Fibroblast of lung (primary cell): ENCODE results near the gene CENPB. TPM values are rescaled to one million over a fixed set of nuclear protein-coding genes. Genes with fewer than 3 reads are reported as not detected.

Source experiments
- DNase-seq, 2 donors: peaks; one replicate each; pipeline versions ENCODE4 v3.0.0 to v3.0.0-alpha.2; 2010; ENCODE audit warnings: low read depth in 2 of 2
- H2AFZ ChIP-seq: 2 replicates; pipeline ENCODE4 v1.5.1; 2012; ENCODE audit warnings: low read length, control low read depth, inconsistent platforms
- H3K27ac ChIP-seq: 2 replicates; pipeline ENCODE4 v1.5.1; 2011; ENCODE audit warnings: low read length, control low read depth; ENCODE audit not compliant: insufficient read depth
- H3K27me3 ChIP-seq: 2 replicates; pipeline ENCODE4 v1.5.1; 2011; ENCODE audit warnings: mild to moderate bottlenecking, low read length; ENCODE audit not compliant: control insufficient read depth, insufficient read depth
- H3K36me3 ChIP-seq: 2 replicates; pipeline ENCODE4 v1.5.1; 2011; ENCODE audit warnings: low read length; ENCODE audit not compliant: control insufficient read depth, insufficient read depth
- H3K4me1 ChIP-seq: 2 replicates; pipeline ENCODE4 v1.5.1; 2011; ENCODE audit warnings: low read length; ENCODE audit not compliant: control insufficient read depth, insufficient read depth; ENCODE audit errors: extremely low read depth
- H3K4me2 ChIP-seq: 2 replicates; pipeline ENCODE4 v1.5.1; 2011; ENCODE audit warnings: low read length, control low read depth; ENCODE audit not compliant: insufficient read depth; ENCODE audit errors: extremely low read depth
- H3K4me3 ChIP-seq, 4 experiments: fragments of 200-600 bp in 1 of 4; sonication (generic) in 1 of 4; replicated peaks in 1 of 4; 2 replicates each; pipeline ENCODE4 v1.5.1; 2011 to 2016; ENCODE audit warnings: low read length in 4 of 4, low read depth in 3 of 4, mild to moderate bottlenecking in 3 of 4, control low read depth in 2 of 4, inconsistent platforms in 1 of 4, mixed read lengths in 1 of 4; ENCODE audit not compliant: insufficient read depth in 1 of 4; ENCODE audit errors: control extremely low read depth in 1 of 4
- H3K79me2 ChIP-seq: 2 replicates; pipeline ENCODE4 v1.5.1; 2012; ENCODE audit warnings: mild to moderate bottlenecking, low read length, inconsistent platforms; ENCODE audit not compliant: control insufficient read depth, insufficient read depth
- H3K9ac ChIP-seq: 2 replicates; pipeline ENCODE4 v1.5.1; 2011; ENCODE audit warnings: mild to moderate bottlenecking, low read length, control low read depth; ENCODE audit not compliant: insufficient read depth
- H3K9me3 ChIP-seq: 2 replicates; pipeline ENCODE4 v1.5.1; 2012; ENCODE audit warnings: low read depth, low read length; ENCODE audit not compliant: control insufficient read depth, insufficient read depth
- H4K20me1 ChIP-seq: 2 replicates; pipeline ENCODE4 v1.5.1; 2011; ENCODE audit warnings: low read length; ENCODE audit not compliant: control insufficient read depth, insufficient read depth; ENCODE audit errors: extremely low read depth
- EZH2 ChIP-seq: IDR thresholded peaks from 2 replicates; pipeline ENCODE4 v1.5.1; 2012; ENCODE audit warnings: low read length, control low read depth, mild to moderate bottlenecking; ENCODE audit errors: missing control alignments
- polyA plus RNA-seq, 2 donors: library from polyadenylated mRNA; depleted of rRNA in 1 of 2; stranded (reverse) in 1 of 2; unstranded in 1 of 2; fragments of >200 nt; gene quantifications; 2 replicates each; pipeline ENCODE4 v1.2.1, GENCODE V29; 2011 to 2012; ENCODE audit warnings: missing spikeins in 1 of 2
- total RNA-seq: library from RNA; depleted of rRNA; stranded (reverse); fragments of >200 nt; gene quantifications from 2 replicates; pipeline ENCODE4 v1.2.1, GENCODE V29; 2014
- TF ChIP-seq, protein P1 (sequence below), 2 donors: IDR thresholded peaks in 1 of 2; conservative IDR thresholded peaks in 1 of 2; 1 replicate in 1 of 2; 2 replicates in 1 of 2; pipeline ENCODE4 v1.5.1; 2011 to 2012; ENCODE audit warnings: low read length in 2 of 2, control low read depth in 1 of 2, inconsistent platforms in 1 of 2, low read depth in 1 of 2, mild to moderate bottlenecking in 1 of 2

The CENPB gene
- total and polyA plus RNA-seq, 2 donors (not counting 1 experiment from before 2014, with no cell fraction given) = 32.6 to 106 TPM

- no peaks in the 10 kb centered on the region for H4K20me1 ChIP-seq
- H3K9ac ChIP-seq = no peak overlapping the region
- no peak overlapping the region for H2AFZ ChIP-seq
- no peak for DNase-seq
- no peaks in the 10 kb centered on the region for H3K4me1 ChIP-seq
- no peaks in the 10 kb centered on the region for H3K79me2 ChIP-seq
- no peak overlapping the region for H3K27ac ChIP-seq
- no peak overlapping the region for H3K4me3 ChIP-seq
- peaks cover 14% of the 10 kb centered on the region for H3K27me3 ChIP-seq
- H3K36me3 ChIP-seq = no peaks in the 10 kb centered on the region
- TF ChIP-seq EZH2 = no peak
- TF ChIP-seq, protein P1, sequence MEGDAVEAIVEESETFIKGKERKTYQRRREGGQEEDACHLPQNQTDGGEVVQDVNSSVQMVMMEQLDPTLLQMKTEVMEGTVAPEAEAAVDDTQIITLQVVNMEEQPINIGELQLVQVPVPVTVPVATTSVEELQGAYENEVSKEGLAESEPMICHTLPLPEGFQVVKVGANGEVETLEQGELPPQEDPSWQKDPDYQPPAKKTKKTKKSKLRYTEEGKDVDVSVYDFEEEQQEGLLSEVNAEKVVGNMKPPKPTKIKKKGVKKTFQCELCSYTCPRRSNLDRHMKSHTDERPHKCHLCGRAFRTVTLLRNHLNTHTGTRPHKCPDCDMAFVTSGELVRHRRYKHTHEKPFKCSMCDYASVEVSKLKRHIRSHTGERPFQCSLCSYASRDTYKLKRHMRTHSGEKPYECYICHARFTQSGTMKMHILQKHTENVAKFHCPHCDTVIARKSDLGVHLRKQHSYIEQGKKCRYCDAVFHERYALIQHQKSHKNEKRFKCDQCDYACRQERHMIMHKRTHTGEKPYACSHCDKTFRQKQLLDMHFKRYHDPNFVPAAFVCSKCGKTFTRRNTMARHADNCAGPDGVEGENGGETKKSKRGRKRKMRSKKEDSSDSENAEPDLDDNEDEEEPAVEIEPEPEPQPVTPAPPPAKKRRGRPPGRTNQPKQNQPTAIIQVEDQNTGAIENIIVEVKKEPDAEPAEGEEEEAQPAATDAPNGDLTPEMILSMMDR (conservative IDR thresholded peaks at IDR 0.05 in 1 of 2, IDR thresholded peaks at IDR 0.05 in 1 of 2; ENCODE audit: low read depth in 1 of 2, low read length in 2 of 2) = no peak
- H3K4me2 ChIP-seq = no peak overlapping the region
- no peaks in the 10 kb centered on the region for H3K9me3 ChIP-seq
Measured at GRCh38 chr20:3734111-3734843, 52.3 kb downstream of the CENPB start.

Other genes with a start within 250 kb of the CENPB start
- gene GFRA4, start 123.3 kb downstream of the CENPB start, total RNA-seq = not detected in 2 replicates
- not detected in 2 replicates for gene GFRA4, start 123.3 kb downstream of the CENPB start, polyA plus RNA-seq
- 37.2 and 67.9 TPM in 2 replicates for gene ADAM33, start 104.7 kb downstream of the CENPB start, total RNA-seq
- 27.9 and 29.4 TPM in 2 replicates for gene ADAM33, start 104.7 kb downstream of the CENPB start, polyA plus RNA-seq
- gene SIGLEC1, start 74.1 kb downstream of the CENPB start, total RNA-seq = not detected in 2 replicates
- gene SIGLEC1, start 74.1 kb downstream of the CENPB start, polyA plus RNA-seq = not detected in 2 replicates
- gene HSPA12B, start 54.1 kb downstream of the CENPB start, total RNA-seq = 0.17 and 0.77 TPM in 2 replicates
- gene HSPA12B, start 54.1 kb downstream of the CENPB start, polyA plus RNA-seq = 0.02 and 0.08 TPM in 2 replicates
- 17.2 and 23.5 TPM in 2 replicates for gene ADISSP, start 19.0 kb downstream of the CENPB start, total RNA-seq
- 17.0 and 44.3 TPM in 2 replicates for gene ADISSP, start 19.0 kb downstream of the CENPB start, polyA plus RNA-seq
- under 0.01 and 0.17 TPM in 2 replicates for gene SPEF1, start 5.3 kb downstream of the CENPB start, total RNA-seq
- 0.06 and 0.07 TPM in 2 replicates for gene SPEF1, start 5.3 kb downstream of the CENPB start, polyA plus RNA-seq
- 49.3 and 62.1 TPM in 2 replicates for gene CDC25B, start 9.6 kb upstream of the CENPB start, total RNA-seq
- 38.2 and 86.1 TPM in 2 replicates for gene CDC25B, start 9.6 kb upstream of the CENPB start, polyA plus RNA-seq
- 10.0 and 17.8 TPM in 2 replicates for gene AP5S1, start 33.8 kb upstream of the CENPB start, total RNA-seq
- 11.8 and 12.2 TPM in 2 replicates for gene AP5S1, start 33.8 kb upstream of the CENPB start, polyA plus RNA-seq
- gene MAVS, start 60.1 kb upstream of the CENPB start, total RNA-seq = 12.1 and 15.9 TPM in 2 replicates
- 14.4 and 16.4 TPM in 2 replicates for gene MAVS, start 60.1 kb upstream of the CENPB start, polyA plus RNA-seq
- 50.8 and 51.7 TPM in 2 replicates for gene PANK2, start 102.6 kb upstream of the CENPB start, total RNA-seq
- gene PANK2, start 102.6 kb upstream of the CENPB start, polyA plus RNA-seq = 32.0 and 33.7 TPM in 2 replicates
- 21.8 and 41.0 TPM in 2 replicates for gene RNF24, start 228.8 kb upstream of the CENPB start, total RNA-seq
- gene RNF24, start 228.8 kb upstream of the CENPB start, polyA plus RNA-seq = 19.1 and 34.2 TPM in 2 replicates